IMR-90 (cell line): Measurements from ENCODE around the gene SULT1C4. TPM values are rescaled to one million over a fixed set of nuclear protein-coding genes. Genes with fewer than 3 reads are reported as not detected.

Experiments used
- ATAC-seq: fragments of 200-7000 bp; cut with Tn5 transposase; 2 replicates; pipeline ENCODE4 v1.9.1; 2020; ENCODE audit warnings: low read depth, mild to moderate bottlenecking, moderate library complexity
- BruUV-seq: library from RNA; stranded (reverse); fragments of 400-500 nt; replicated peaks from 2 replicates; lab custom pipeline; 2021; lab: Mats Ljungman, UMichigan
- CTCF ChIA-PET: fragments of 300-600 bp; formaldehyde crosslinking; extraction: SDS; loops from one replicate; lab custom pipeline; 2021; ENCODE audit warnings: antibody characterized with exemption; lab: Yijun Ruan, JAX
- POLR2A ChIA-PET: fragments of 300-600 bp; sonication (Branson Sonifier 250); formaldehyde crosslinking; loops from one replicate; lab custom pipeline; 2022; ENCODE audit warnings: antibody characterized with exemption; ENCODE audit not compliant: unreplicated experiment; lab: Charles Lee
- DNase-seq: peaks from one replicate; pipeline ENCODE4 v3.0.0; 2013
- H2AFZ ChIP-seq: replicated peaks from 2 replicates; pipeline ENCODE3; 2013; ENCODE audit warnings: low read length, mild to moderate bottlenecking; ENCODE audit not compliant: poor library complexity
- H2AK5ac ChIP-seq: 2 replicates; pipeline ENCODE4 v1.6.1; 2013; ENCODE audit warnings: low read depth, low read length, inconsistent platforms
- H2AK9ac ChIP-seq: replicated peaks from 2 replicates; pipeline ENCODE3; 2013; ENCODE audit warnings: mild to moderate bottlenecking, low read depth, low read length, moderate library complexity; ENCODE audit not compliant: poor library complexity
- H2BK120ac ChIP-seq: 2 replicates; pipeline ENCODE4 v1.6.1; 2013; ENCODE audit warnings: low read depth, low read length, inconsistent platforms
- H2BK15ac ChIP-seq: 3 replicates; pipeline ENCODE4 v1.6.1; 2013; ENCODE audit warnings: low read depth, low read length, inconsistent platforms
- H2BK20ac ChIP-seq: 2 replicates; pipeline ENCODE4 v1.6.1; 2013; ENCODE audit warnings: low read depth, mild to moderate bottlenecking, inconsistent platforms, low read length, moderate library complexity
- H2BK5ac ChIP-seq: 2 replicates; pipeline ENCODE4 v1.6.1; 2013; ENCODE audit warnings: mild to moderate bottlenecking, low read depth, low read length, inconsistent platforms; ENCODE audit not compliant: poor library complexity, severe bottlenecking
- H3K14ac ChIP-seq: replicated peaks from 2 replicates; pipeline ENCODE4 v1.6.1; 2013; ENCODE audit warnings: low read depth, low read length, inconsistent platforms
- H3K18ac ChIP-seq: 2 replicates; pipeline ENCODE4 v1.6.1; 2013; ENCODE audit warnings: low read depth, low read length, control low read depth
- H3K23ac ChIP-seq: 2 replicates; pipeline ENCODE4 v1.6.1; 2013; ENCODE audit warnings: low read depth, low read length, inconsistent platforms
- H3K27ac ChIP-seq: 2 replicates; pipeline ENCODE4 v1.5.1; 2013; ENCODE audit warnings: mild to moderate bottlenecking, control low read depth, low read length; ENCODE audit not compliant: insufficient read depth
- H3K27me3 ChIP-seq: 2 replicates; pipeline ENCODE4 v1.6.1; 2013; ENCODE audit warnings: low read length; ENCODE audit not compliant: control insufficient read depth, insufficient read depth
- H3K36me3 ChIP-seq: 2 replicates; pipeline ENCODE4 v1.6.1; 2013; ENCODE audit warnings: low read length, mixed read lengths; ENCODE audit not compliant: control insufficient read depth, insufficient read depth
- H3K4ac ChIP-seq: 2 replicates; pipeline ENCODE4 v1.6.1; 2013; ENCODE audit warnings: low read depth, low read length, inconsistent platforms
- H3K4me1 ChIP-seq: 2 replicates; pipeline ENCODE4 v1.6.1; 2013; ENCODE audit warnings: low read length, mixed read lengths; ENCODE audit not compliant: control insufficient read depth, insufficient read depth
- H3K4me2 ChIP-seq: 2 replicates; pipeline ENCODE4 v1.6.1; 2013; ENCODE audit warnings: low read depth, mild to moderate bottlenecking, control low read depth, low read length, moderate library complexity
- H3K4me3 ChIP-seq: 2 replicates; pipeline ENCODE4 v1.5.1; 2013; ENCODE audit warnings: low read depth, mild to moderate bottlenecking, control low read depth, low read length, moderate library complexity; ENCODE audit not compliant: insufficient read depth
- H3K56ac ChIP-seq: 2 replicates; pipeline ENCODE4 v1.6.1; 2013; ENCODE audit warnings: low read length, inconsistent platforms; ENCODE audit not compliant: insufficient read depth; ENCODE audit errors: extremely low read depth
- H3K79me1 ChIP-seq, 2 experiments: 2 replicates each; pipeline ENCODE4 v1.6.1; 2013; ENCODE audit warnings: low read length in 2 of 2, inconsistent platforms in 1 of 2, low read depth in 1 of 2
- H3K9ac ChIP-seq: 2 replicates; pipeline ENCODE4 v1.6.1; 2013; ENCODE audit warnings: low read depth, low read length, control low read depth
- H3K9me1 ChIP-seq: 2 replicates; pipeline ENCODE4 v1.6.1; 2013; ENCODE audit warnings: low read length, inconsistent platforms; ENCODE audit not compliant: insufficient read depth
- H3K9me3 ChIP-seq: 2 replicates; pipeline ENCODE4 v1.6.1; 2013; ENCODE audit warnings: low read length; ENCODE audit not compliant: control insufficient read depth, insufficient read depth
- H4K20me1 ChIP-seq: 2 replicates; pipeline ENCODE4 v1.6.1; 2013; ENCODE audit warnings: low read length, inconsistent platforms; ENCODE audit not compliant: insufficient read depth
- H4K5ac ChIP-seq: 2 replicates; pipeline ENCODE4 v1.6.1; 2013; ENCODE audit warnings: mild to moderate bottlenecking, low read depth, low read length, control low read depth
- H4K8ac ChIP-seq, 2 experiments: 2 replicates each; pipeline ENCODE4 v1.6.1; 2013; ENCODE audit warnings: low read depth in 2 of 2, low read length in 2 of 2, control low read depth in 1 of 2, inconsistent platforms in 1 of 2
- H4K91ac ChIP-seq: 2 replicates; pipeline ENCODE4 v1.6.1; 2013; ENCODE audit warnings: low read depth, low read length, inconsistent platforms; ENCODE audit not compliant: insufficient read depth
- BHLHE40 ChIP-seq: fragments of 150-350 bp; IDR thresholded peaks from 2 replicates; pipeline ENCODE4 v1.6.1; 2016; ENCODE audit warnings: mild to moderate bottlenecking, low read depth, low read length
- CEBPB ChIP-seq: IDR thresholded peaks from 2 replicates; pipeline ENCODE4 v1.6.1; 2012; ENCODE audit warnings: low read depth, low read length, improper control_type of control experiment
- MAFK ChIP-seq: IDR thresholded peaks from 2 replicates; pipeline ENCODE4 v1.6.1; 2012; ENCODE audit warnings: low read depth, low read length, improper control_type of control experiment
- NFE2L2 ChIP-seq: fragments of 150-350 bp; IDR thresholded peaks from 2 replicates; pipeline ENCODE4 v1.6.1; 2016; ENCODE audit warnings: low read depth, mild to moderate bottlenecking, low read length
- SMC3 ChIP-seq: fragments of 150-350 bp; IDR thresholded peaks from 2 replicates; pipeline ENCODE4 v1.6.1; 2016; ENCODE audit warnings: low read depth, mild to moderate bottlenecking, antibody characterized with exemption, low read length, moderate library complexity
- WGBS, 2 experiments: methylation state at CpG; one replicate each; pipeline versions ENCODE4 v1.1.5 to v1.1.7; 2013; ENCODE audit warnings: missing lambda C conversion rate in 2 of 2; ENCODE audit not compliant: insufficient read length in 1 of 2; ENCODE audit errors: extremely low coverage in 2 of 2; 5-methylcytosine and 5-hydroxymethylcytosine counted together
- dilution Hi-C: fragments of 300-500 bp; cut with HindIII; formaldehyde crosslinking; loops from one replicate; pipeline ENCODE4 v1.14.3; 2018; ENCODE audit warnings: low sequenced_read_pairs; ENCODE audit not compliant: unreplicated experiment
- in situ Hi-C: fragments of 300-500 bp; cut with MboI; formaldehyde crosslinking; loops from 3 replicates; pipeline ENCODE4 v1.14.3; 2019; ENCODE audit warnings: low sequenced_read_pairs, inconsistent platforms, mixed read lengths
- intact Hi-C: fragments of 100-400 bp; cut with micrococcal nuclease; formaldehyde crosslinking; loops from 2 replicates; pipeline ENCODE4 v1.10.0; 2022
- polyA plus RNA-seq, 3 experiments: library from polyadenylated mRNA; depleted of rRNA; stranded (reverse); fragments of >200 nt; gene quantifications; 2 replicates each; pipeline ENCODE4 v1.2.3, GENCODE V29; 2012; ENCODE audit warnings: low replicate concordance in 1 of 3
- total RNA-seq: library from RNA; depleted of rRNA; stranded (reverse); fragments of >200 nt; gene quantifications from 2 replicates; pipeline ENCODE4 v1.2.3, GENCODE V29; 2012

The SULT1C4 gene
- total and polyA plus RNA-seq, 2 of the 4 experiments (the other 2 are of a cell fraction): 0.36 to 0.50 TPM

GRCh38 chr2:108377401-108377800 lies 353 bp upstream of the SULT1C4 start:
- no TSS peak for BruUV-seq
- peak overlapping the region in 1 of 2 experiments; percentile 59; a peak in 1 of 4 replicates for H4K8ac ChIP-seq
- POLR2A ChIA-PET: no interaction called here
- H3K9me3 ChIP-seq: no peaks in the 10 kb centered on the region
- no CpG with 5 or more reads among the region's 1 CpG for WGBS, 2 experiments
- CTCF ChIA-PET: interaction anchor here (0.6 to 1.1 kb wide), 2 partner anchors 13 to 19 kb away, joined by 3 read pairs; no protein-coding TSS in a partner anchor
- H4K5ac ChIP-seq: peak overlapping the region; percentile 25; the same call in 1 of the 2 replicates
- H3K4me1 ChIP-seq: peaks cover 16% of the 10 kb centered on the region
- peak overlapping the region; percentile 74; the same call in 1 of the 2 replicates for H3K18ac ChIP-seq
- H3K9me1 ChIP-seq: 0 out of 2 replicates have a peak, but pooled peaks cover 12% of the 10 kb centered on the region
- no peak overlapping the region for H3K56ac ChIP-seq
- DNase-seq (peak; percentile 86), ATAC-seq (peak; percentile 83)
- H3K27ac ChIP-seq: peak overlapping the region; percentile 69
- no peak overlapping the region for H3K4me3 ChIP-seq
- peak overlapping the region; percentile 23; the same call in 1 of the 2 replicates for H3K4ac ChIP-seq
- H2AK5ac ChIP-seq: no peak overlapping the region
- H4K20me1 ChIP-seq: no peaks in the 10 kb centered on the region
- H3K27me3 ChIP-seq: no peaks in the 10 kb centered on the region
- 0 out of 3 replicates have a peak overlapping the region, but pooled peaks have one; percentile 23 for H2BK15ac ChIP-seq
- in situ Hi-C loops (no loop called here), intact Hi-C loops (no loop called here), dilution Hi-C loops (no loop called here)
- 0 out of 2 replicates have a peak overlapping the region, but pooled peaks have one; percentile 51 for H4K91ac ChIP-seq
- no peak overlapping the region for H3K9ac ChIP-seq
- H3K14ac ChIP-seq: no peak overlapping the region
- H2AFZ ChIP-seq: peak overlapping the region; percentile 64
- peak overlapping the region; percentile 12; the same call in 1 of the 2 replicates for H2BK120ac ChIP-seq
- peak; percentile 19; the same call in 1 of the 2 replicates for TF ChIP-seq CEBPB
- no peak for TF ChIP-seq SMC3
- TF ChIP-seq BHLHE40: no peak
- no peak for TF ChIP-seq NFE2L2
- no peak for TF ChIP-seq MAFK
- H2BK5ac ChIP-seq: peak overlapping the region; percentile 31
- H2AK9ac ChIP-seq: no peak overlapping the region
- H3K4me2 ChIP-seq: peak overlapping the region; percentile 58
- no peaks in the 10 kb centered on the region for H3K79me1 ChIP-seq
- H3K36me3 ChIP-seq: no peaks in the 10 kb centered on the region
- 0 out of 2 replicates have a peak overlapping the region, but pooled peaks have one; percentile 59 for H2BK20ac ChIP-seq
- H3K23ac ChIP-seq: peak overlapping the region; percentile 54; the same call in 1 of the 2 replicates
